Lung (tissue), 12 donors: ENCODE results near the gene SFSWAP. TPM values are rescaled to one million over a fixed set of nuclear protein-coding genes. Genes with fewer than 3 reads are reported as not detected.
A peak's percentile ranks its signal among the peaks of the same experiment; 100 is the strongest.

Experiments
- ATAC-seq: fragments of 200-7000 bp; cut with Tn5 transposase; one replicate; pipeline ENCODE4 v1.9.1; 2020; ENCODE audit warnings: moderate number of reproducible peaks; ENCODE audit not compliant: insufficient read depth, low FRiP score
- DNase-seq, 3 donors: peaks; one replicate each; pipeline ENCODE4 v3.0.0-alpha.2; 2013 to 2017
- H3K27ac ChIP-seq, 2 donors: one replicate each; pipeline ENCODE4 v1.5.1; 2013; ENCODE audit warnings: mild to moderate bottlenecking in 2 of 2, moderate library complexity in 2 of 2, control low read depth in 1 of 2, inconsistent platforms in 1 of 2, low read depth in 1 of 2, low read length in 1 of 2
- H3K27me3 ChIP-seq, 3 donors: one replicate each; pipeline ENCODE4 v1.5.1; 2013; ENCODE audit warnings: low read length in 2 of 3; ENCODE audit not compliant: control insufficient read depth in 3 of 3, insufficient read depth in 3 of 3
- H3K36me3 ChIP-seq, 4 donors: one replicate each; pipeline ENCODE4 v1.5.1; 2013; ENCODE audit warnings: low read length in 4 of 4, mild to moderate bottlenecking in 1 of 4, moderate library complexity in 1 of 4; ENCODE audit not compliant: control insufficient read depth in 4 of 4, insufficient read depth in 4 of 4
- H3K4me1 ChIP-seq, 5 donors: one replicate each; pipeline ENCODE4 v1.5.1; 2013; ENCODE audit warnings: low read length in 5 of 5, mild to moderate bottlenecking in 2 of 5, moderate library complexity in 1 of 5; ENCODE audit not compliant: control insufficient read depth in 5 of 5, insufficient read depth in 5 of 5
- H3K4me3 ChIP-seq: one replicate; pipeline ENCODE4 v1.5.1; 2013; ENCODE audit warnings: mild to moderate bottlenecking, control low read depth, moderate library complexity
- H3K9ac ChIP-seq, 2 donors: one replicate each; pipeline ENCODE4 v1.5.1; 2013; ENCODE audit warnings: low read length in 2 of 2, control low read depth in 1 of 2; ENCODE audit not compliant: insufficient read depth in 1 of 2
- H3K9me3 ChIP-seq, 4 donors: one replicate each; pipeline ENCODE4 v1.5.1; 2013; ENCODE audit warnings: low read length in 3 of 4, mild to moderate bottlenecking in 1 of 4, moderate library complexity in 1 of 4; ENCODE audit not compliant: control insufficient read depth in 4 of 4, insufficient read depth in 3 of 4
- WGBS, 2 donors: extraction: QIAGEN DNeasy Blood & Tissue Kit; methylation state at CpG; one replicate each; pipeline ENCODE4 v1.1.7; 2013; 5-methylcytosine and 5-hydroxymethylcytosine counted together
- polyA plus RNA-seq, 2 donors: library from polyadenylated mRNA; stranded (reverse); fragments of 200-250 nt; gene quantifications; one replicate each; pipeline ENCODE4 v1.2.1, GENCODE V29; 2013
- total RNA-seq, 2 donors: library from RNA; depleted of rRNA in 1 of 2; stranded (reverse); fragments of >200 nt in 1 of 2; gene quantifications; one replicate each; pipeline ENCODE4 v1.2.1, GENCODE V29; 2014 to 2021
- TF ChIP-seq, protein P1 (sequence below): IDR thresholded peaks from 2 replicates; pipeline ENCODE4 v1.5.1; 2012; ENCODE audit warnings: mild to moderate bottlenecking; ENCODE audit errors: control extremely low read depth, extremely low read depth
- donor health status: control.
- donor health status: control.
- donor health status: Bipolar disorder and iron deficiency.
- donor health status: healthy.
- donor health status: DM: yes; HTN: yes; CAD: no.

SFSWAP gene
- total and polyA plus RNA-seq, 4 donors: 23.3 to 49.9 (median 40.0) TPM

DNA sequence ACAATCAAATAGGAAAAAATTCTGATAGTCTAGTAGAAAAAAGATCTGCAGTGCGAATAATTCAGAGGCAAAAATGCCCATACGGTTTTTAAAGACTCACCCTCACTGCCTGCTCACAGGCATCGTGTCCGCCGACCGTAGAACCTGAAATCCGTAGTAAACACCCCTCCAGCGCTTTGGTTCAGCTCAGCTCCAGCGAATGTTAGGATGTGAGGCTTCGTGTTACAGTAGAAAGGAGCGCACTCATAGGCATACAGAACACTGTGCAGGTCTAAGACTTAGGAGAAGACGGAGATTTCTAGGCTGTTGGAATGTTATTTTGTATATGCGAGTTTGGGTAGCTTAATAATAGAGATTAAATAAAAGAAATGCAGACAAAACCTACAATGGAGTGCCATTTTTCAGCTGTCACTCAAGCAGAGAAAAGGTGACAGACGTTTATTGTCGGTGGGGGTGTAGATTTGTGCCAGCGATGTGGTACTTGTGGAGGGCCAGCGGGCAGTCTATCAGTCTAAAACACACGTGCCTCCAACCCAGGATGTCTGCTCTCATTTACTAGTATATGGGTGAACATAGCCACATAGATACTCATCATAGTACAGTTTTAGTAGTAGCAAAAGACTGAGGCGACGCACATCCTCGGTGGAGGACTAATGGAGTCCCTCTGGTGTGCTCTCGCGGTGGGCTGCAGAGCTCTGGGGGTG lies 25.7 kb downstream of the SFSWAP start:
- Histone ChIP-seq H3K9ac (no peak overlapping the region), H3K36me3 (peaks cover 8 to 53% (median 19%) of the 10 kb centered on the region in 4 donors), H3K27ac (peak overlapping the region in 1 of 2 donors; percentile 67), H3K27me3 (no peaks in the 10 kb centered on the region), H3K4me1 (peaks cover 0 to 2% (median 0%) of the 10 kb centered on the region in 5 donors), H3K9me3 (no peaks in the 10 kb centered on the region), H3K4me3 (no peak overlapping the region)
- DNase-seq: no peak
- TF ChIP-seq, protein P1, sequence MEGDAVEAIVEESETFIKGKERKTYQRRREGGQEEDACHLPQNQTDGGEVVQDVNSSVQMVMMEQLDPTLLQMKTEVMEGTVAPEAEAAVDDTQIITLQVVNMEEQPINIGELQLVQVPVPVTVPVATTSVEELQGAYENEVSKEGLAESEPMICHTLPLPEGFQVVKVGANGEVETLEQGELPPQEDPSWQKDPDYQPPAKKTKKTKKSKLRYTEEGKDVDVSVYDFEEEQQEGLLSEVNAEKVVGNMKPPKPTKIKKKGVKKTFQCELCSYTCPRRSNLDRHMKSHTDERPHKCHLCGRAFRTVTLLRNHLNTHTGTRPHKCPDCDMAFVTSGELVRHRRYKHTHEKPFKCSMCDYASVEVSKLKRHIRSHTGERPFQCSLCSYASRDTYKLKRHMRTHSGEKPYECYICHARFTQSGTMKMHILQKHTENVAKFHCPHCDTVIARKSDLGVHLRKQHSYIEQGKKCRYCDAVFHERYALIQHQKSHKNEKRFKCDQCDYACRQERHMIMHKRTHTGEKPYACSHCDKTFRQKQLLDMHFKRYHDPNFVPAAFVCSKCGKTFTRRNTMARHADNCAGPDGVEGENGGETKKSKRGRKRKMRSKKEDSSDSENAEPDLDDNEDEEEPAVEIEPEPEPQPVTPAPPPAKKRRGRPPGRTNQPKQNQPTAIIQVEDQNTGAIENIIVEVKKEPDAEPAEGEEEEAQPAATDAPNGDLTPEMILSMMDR: no peak
- no peak for ATAC-seq
- 93 to 95% methylated on average over 23 of the region's 23 CpGs for WGBS, 2 donors

DNA sequence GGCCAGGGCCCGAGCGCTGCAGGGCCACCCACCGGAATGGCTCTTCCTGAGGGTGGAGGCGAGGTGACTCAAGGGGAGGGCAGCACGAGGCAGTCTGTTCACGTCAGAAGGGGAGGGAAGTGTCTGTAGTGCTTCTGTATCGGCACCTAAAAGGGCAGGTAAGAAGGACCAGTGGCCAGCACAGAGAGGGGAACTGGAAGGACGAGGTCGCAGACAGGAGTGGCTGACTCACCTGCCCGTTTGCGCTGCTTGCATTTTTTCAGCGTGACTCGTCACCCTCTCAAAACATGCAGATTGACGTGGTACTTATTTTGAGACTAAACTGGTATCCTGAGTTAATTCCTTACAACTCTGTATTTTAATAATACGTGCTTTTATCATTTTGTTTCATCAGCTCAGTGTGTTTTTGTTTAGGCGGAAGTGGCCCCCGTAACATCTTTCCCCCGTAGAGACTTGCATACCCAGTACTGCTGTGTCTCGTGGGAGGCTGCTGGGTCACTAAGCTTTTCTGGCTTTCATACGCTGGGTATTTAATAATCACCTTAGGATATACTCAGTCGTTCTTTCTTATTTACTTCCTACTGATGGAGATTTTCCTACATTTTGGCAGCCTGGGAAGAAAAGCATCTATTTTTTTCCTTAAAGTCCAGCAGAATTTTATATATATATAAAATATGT lies 26.4 kb downstream of the SFSWAP start:
- Histone ChIP-seq H3K4me3 (no peak overlapping the region), H3K9ac (no peak overlapping the region), H3K27me3 (no peaks in the 10 kb centered on the region), H3K4me1 (peaks cover 0 to 2% (median 0%) of the 10 kb centered on the region in 5 donors), H3K27ac (peak overlapping the region in 1 of 2 donors; percentile 67), H3K9me3 (no peaks in the 10 kb centered on the region), H3K36me3 (peaks cover 8 to 55% (median 23%) of the 10 kb centered on the region in 4 donors)
- ATAC-seq (peak; percentile 86), DNase-seq (peak in 1 of 3 donors; percentile 3)
- WGBS, 2 donors: 72 to 84% methylated on average over 21 of the region's 21 CpGs
- TF ChIP-seq, protein P1: no peak

DNA sequence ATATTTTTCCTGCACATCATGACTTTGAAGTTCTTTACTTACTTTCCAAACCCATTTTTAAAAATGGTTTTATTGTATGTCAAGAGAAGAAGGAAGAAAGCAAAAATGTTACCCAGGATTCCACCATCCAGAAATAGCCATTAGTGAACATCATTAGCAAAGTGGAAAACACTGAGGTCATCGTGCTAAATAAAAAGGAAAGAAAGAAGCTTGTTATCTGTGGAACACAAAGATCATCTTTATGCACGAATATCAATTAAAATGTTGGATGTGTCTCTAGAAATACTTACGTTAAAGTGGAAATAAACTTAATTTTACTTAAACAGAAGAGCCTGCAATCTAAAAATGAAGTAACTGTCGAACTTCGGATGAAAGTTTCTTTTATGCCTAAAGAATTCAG lies 27.3 kb downstream of the SFSWAP start:
- no peak for DNase-seq
- Histone ChIP-seq H3K36me3 (peaks cover 14 to 49% (median 30%) of the 10 kb centered on the region in 4 donors), H3K4me1 (peaks cover 0 to 2% (median 0%) of the 10 kb centered on the region in 5 donors), H3K9ac (no peak overlapping the region), H3K27me3 (no peaks in the 10 kb centered on the region), H3K9me3 (no peaks in the 10 kb centered on the region), H3K27ac (no peak overlapping the region), H3K4me3 (no peak overlapping the region)
- 87 to 94% methylated on average over 5 of the region's 5 CpGs for WGBS, 2 donors
- TF ChIP-seq, protein P1: no peak
- no peak for ATAC-seq
